Measurements from ENCODE around the gene LRBA. TPM values are rescaled to one million over a fixed set of nuclear protein-coding genes. Genes with fewer than 3 reads are reported as not detected.
"Not testable (repeated sequence)": the region's sequence is repeated elsewhere in the genome, so short reads cannot be mapped to it uniquely, and the experiment has no call there.

LRBA gene
- total RNA-seq, 1 experiment from 2014 or later = 25.7 TPM

GRCh38 chr4:150390531-150390910, 624.6 kb downstream of the LRBA start:
- no peak for DNase-seq (ENCODE audit: extremely low read depth, low read depth)

- DNase-seq (ENCODE audit: extremely low read depth, low read depth) = no peak
Observed at GRCh38 chr4:150389896-150390530, 625.1 kb downstream of the LRBA start.

GRCh38 chr4:150387981-150388380, 627.1 kb downstream of the LRBA start:
- no peak for DNase-seq (ENCODE audit: extremely low read depth, low read depth)

- not testable (repeated sequence) for DNase-seq (ENCODE audit: extremely low read depth, low read depth)
Observed at GRCh38 chr4:150386415-150386814, 628.7 kb downstream of the LRBA start.

GRCh38 chr4:150385606-150386005, 629.5 kb downstream of the LRBA start:
- DNase-seq (ENCODE audit: extremely low read depth, low read depth) = no peak

- DNase-seq (ENCODE audit: extremely low read depth, low read depth) = no peak
Observed at GRCh38 chr4:150384249-150384648, 630.8 kb downstream of the LRBA start.

GRCh38 chr4:150382028-150382427, 633.1 kb downstream of the LRBA start:
- no peak for DNase-seq (ENCODE audit: extremely low read depth, low read depth)

- no peak for DNase-seq (ENCODE audit: extremely low read depth, low read depth)
Observed at GRCh38 chr4:150381609-150382008, 633.5 kb downstream of the LRBA start.

GRCh38 chr4:150381036-150381435, 634.0 kb downstream of the LRBA start:
- no peak for DNase-seq (ENCODE audit: extremely low read depth, low read depth)

GRCh38 chr4:150379454-150379853, 635.6 kb downstream of the LRBA start:
- DNase-seq (ENCODE audit: extremely low read depth, low read depth) = no peak

- DNase-seq (ENCODE audit: extremely low read depth, low read depth) = no peak
Observed at GRCh38 chr4:150375025-150375424, 640.1 kb downstream of the LRBA start.

- DNase-seq (ENCODE audit: extremely low read depth, low read depth) = no peak
Observed at GRCh38 chr4:150371869-150372268, 643.2 kb downstream of the LRBA start.

GRCh38 chr4:150369434-150370380, 645.4 kb downstream of the LRBA start:
- no peak for DNase-seq (ENCODE audit: extremely low read depth, low read depth)

GRCh38 chr4:150368667-150369066, 646.4 kb downstream of the LRBA start:
- no peak for DNase-seq (ENCODE audit: extremely low read depth, low read depth)

GRCh38 chr4:150367326-150367725, 647.8 kb downstream of the LRBA start:
- no peak for DNase-seq (ENCODE audit: extremely low read depth, low read depth)

GRCh38 chr4:150366487-150366999, 648.5 kb downstream of the LRBA start:
- no peak for DNase-seq (ENCODE audit: extremely low read depth, low read depth)

- no peak for DNase-seq (ENCODE audit: extremely low read depth, low read depth)
Observed at GRCh38 chr4:150363721-150364688, 651.1 kb downstream of the LRBA start.

- DNase-seq (ENCODE audit: extremely low read depth, low read depth) = no peak
Observed at GRCh38 chr4:150358691-150359090, 656.4 kb downstream of the LRBA start.

- DNase-seq (ENCODE audit: extremely low read depth, low read depth) = no peak
Observed at GRCh38 chr4:150357829-150358228, 657.3 kb downstream of the LRBA start.

- no peak for DNase-seq (ENCODE audit: extremely low read depth, low read depth)
Observed at GRCh38 chr4:150355858-150356455, 659.1 kb downstream of the LRBA start.

All from NCI-H460 (cell line).